ENCODE results near the gene ABCG2. TPM values are rescaled to one million over a fixed set of nuclear protein-coding genes. Genes with fewer than 3 reads are reported as not detected.

The ABCG2 gene
- 1.7 TPM for total RNA-seq
- long read RNA-seq, full-length matches to known transcripts = 2 of 4 reads
- long read RNA-seq, partial matches to known transcripts = 0 of 4 reads
- long read RNA-seq, other reads (novel, unspliced or antisense) = 2 of 4 reads

GRCh38 chr4:88158489-88159228 is at the start of gene ABCG2:
TSS of gene ABCG2 (minus strand) at chr4:88158639. CDS start at chr4:88139995, 18,644 bp downstream.
- DNase-seq (ENCODE audit: low spot score) = no peak

DNA sequence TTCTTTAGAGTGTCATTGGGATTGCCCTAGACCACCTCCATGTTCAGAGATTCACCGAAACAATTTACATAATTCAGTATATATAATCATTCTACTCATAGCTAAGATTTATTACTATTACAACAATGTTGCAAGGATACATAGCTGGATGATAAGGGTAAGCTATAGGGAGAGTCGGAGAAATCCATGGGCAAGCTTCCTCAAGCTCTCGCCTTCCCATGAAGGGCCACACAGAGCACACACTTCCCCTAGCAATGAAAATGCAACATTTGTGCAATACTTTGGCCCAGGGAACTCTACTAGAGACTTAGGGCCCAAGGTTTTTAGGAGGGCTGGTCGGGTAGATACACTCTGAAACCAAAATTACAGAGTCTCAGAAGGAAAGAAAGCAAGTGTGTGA is 49.7 kb upstream of the ABCG2 start:
- DNase-seq (ENCODE audit: low spot score) = no peak

DNA sequence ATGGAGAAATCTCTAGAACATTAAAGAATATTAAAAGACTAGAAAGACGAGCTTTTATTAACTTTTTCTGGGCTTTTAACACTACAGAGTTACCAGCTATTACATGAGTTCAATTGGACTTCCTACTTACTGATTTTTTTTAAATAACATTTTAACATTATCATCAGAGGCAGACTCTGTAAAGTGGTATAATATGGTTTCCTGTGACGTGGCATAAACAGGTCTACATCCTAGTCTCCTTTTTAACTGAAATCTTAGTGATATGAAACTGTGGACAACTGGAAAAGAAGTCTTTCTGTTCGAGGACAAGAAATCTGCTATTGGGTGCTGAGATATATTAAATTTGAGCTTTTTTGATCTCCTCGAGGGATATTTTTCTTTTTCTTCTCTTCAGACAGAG is 48.7 kb upstream of the ABCG2 start:
- DNase-seq (ENCODE audit: low spot score) = no peak

- DNase-seq (ENCODE audit: low spot score) = no peak
Measured at GRCh38 chr4:88204882-88205281, 46.4 kb upstream of the ABCG2 start.

DNA sequence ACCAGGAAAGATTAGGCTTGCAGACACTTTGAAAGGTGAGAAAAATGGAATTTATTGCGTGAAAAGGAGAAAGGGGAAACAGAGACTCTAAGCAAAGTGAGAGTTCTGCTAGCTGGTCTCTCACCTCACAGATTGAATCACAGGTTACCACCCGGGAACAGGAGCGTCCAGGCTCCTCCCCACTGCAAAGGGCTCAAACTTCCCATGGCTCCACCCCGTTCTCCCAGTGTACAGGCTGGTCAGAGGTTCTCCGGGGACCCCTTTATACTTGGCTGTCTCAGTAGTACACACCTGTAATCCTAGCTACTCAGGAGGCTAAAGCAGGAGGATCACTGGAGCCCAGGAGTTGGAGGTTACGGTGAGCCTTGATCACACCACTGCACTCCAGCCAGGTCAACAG is 44.0 kb upstream of the ABCG2 start:
- DNase-seq (ENCODE audit: low spot score) = no peak

DNA sequence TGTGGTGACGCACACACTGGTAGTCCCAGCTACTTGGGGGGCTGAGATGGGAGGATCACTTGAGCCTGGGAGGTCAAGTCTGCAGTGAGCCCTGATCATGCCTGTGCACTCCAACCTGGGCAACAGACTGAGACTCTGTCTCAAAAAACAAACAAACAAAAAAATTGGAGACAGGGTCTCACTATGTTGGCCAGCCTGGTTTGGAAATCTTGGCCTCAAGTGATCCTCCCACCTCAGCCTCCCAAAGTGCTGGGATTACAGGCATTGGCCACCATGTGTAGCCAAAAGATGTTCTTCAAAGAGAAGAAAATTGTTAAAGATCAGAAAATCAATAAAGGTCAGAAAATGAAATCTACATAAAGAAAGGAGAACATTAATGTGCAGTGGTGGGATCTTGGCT is 41.7 kb upstream of the ABCG2 start:
- DNase-seq (ENCODE audit: low spot score) = no peak

DNA sequence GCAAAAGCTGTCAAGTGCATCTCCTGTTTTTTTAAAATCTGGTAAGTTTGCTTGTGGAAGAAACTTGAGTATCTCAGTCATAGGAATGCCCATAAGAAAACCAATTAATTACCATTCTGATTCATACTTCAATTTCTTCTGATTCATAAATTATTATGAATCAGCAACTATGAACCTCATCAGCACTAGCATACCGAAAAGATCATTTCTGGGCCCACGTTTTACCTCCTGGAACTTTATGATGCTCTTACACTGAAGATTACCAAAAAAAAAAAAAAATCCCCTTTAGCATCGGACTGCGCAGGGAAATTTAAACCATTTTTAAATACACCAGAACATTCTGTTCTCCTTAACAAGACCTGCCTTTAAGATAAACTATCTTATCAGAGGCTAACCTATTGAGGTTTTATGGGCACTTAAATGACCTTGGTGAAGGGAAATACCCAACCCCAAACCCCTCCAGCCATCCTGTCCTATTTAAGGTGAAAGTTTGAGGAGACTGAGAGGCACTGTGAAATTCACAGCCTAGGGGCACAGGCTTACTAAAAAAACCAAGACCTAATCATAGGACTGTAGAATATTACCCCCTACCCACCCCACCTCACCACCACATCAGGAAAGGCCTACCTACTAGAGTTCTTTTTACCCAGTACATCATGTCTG is 38.2 kb upstream of the ABCG2 start:
- no peak for DNase-seq (ENCODE audit: low spot score)

DNA sequence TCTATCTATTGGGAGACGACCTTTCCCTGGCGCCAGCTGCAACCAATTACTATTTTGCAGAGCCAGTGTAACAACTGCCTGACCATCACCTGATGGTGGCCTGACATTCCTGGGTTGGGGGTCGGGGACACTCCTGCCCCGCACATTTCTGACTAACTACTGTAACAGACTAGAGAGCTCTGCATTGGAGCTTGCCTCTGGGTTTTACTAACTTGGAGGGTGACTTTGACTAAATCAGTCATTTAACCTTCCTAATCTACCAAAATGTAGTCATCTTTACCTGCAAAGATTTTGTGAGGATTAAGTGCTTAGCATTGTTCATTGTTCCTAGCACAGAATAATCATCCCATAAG is 37.5 kb upstream of the ABCG2 start:
- no peak for DNase-seq (ENCODE audit: low spot score)

GRCh38 chr4:88195328-88196012 is 37.0 kb upstream of the ABCG2 start:
- no peak for DNase-seq (ENCODE audit: low spot score)

GRCh38 chr4:88191404-88191803 is 33.0 kb upstream of the ABCG2 start:
- no peak for DNase-seq (ENCODE audit: low spot score)

GRCh38 chr4:88189881-88190585 is 31.6 kb upstream of the ABCG2 start:
- no peak for DNase-seq (ENCODE audit: low spot score)

DNA sequence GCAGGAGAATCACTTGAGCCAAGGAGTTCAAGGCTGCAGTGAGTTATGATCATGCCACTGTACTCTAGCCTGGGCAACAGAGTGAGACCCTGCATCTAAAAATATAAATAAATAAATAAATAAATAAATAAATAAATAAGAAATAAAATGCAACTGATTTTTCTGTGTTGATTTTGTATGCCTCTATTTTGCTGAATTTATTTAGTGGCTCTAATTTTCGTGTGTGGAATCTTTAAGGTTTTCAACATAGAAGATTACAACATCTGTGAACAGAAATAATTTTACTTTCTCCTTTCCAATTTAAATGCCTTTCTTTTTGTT is 30.9 kb upstream of the ABCG2 start:
- DNase-seq (ENCODE audit: low spot score) = no peak

DNA sequence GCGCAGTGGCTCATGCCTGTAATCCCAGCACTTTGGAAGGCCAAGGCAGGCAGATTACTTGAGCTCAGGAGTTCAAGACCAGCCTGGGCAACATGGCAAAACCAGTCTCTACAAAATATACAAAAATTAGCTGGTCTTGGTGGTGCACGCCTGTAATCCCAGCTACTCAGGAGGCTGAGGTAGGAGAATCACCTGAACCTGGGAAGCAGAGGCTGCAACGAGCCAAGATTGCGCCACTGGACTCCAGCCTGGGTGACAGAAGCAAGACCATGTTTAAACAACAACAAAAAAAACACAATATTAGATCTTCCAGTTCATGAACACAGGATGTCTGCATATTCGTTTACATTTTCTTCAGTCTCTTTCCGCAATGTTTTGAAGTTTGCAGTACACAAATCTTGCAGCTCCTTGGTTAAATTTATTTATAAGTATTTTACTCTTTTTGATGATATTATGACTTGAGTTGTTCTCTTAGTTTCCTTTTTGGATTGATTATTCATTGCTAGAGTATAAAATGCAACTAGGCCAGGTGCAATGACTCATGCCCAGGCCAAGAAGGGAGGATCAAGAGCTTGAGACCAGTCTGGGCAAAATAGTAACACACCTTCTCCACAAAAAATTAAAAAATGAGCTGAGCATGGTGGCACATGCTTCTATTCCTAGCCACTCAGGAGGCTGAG is 30.4 kb upstream of the ABCG2 start:
- no peak for DNase-seq (ENCODE audit: low spot score)

GRCh38 chr4:88187766-88188165 is 29.3 kb upstream of the ABCG2 start:
- DNase-seq (ENCODE audit: low spot score) = no peak

- DNase-seq (ENCODE audit: low spot score) = no peak
Measured at GRCh38 chr4:88185906-88186305, 27.5 kb upstream of the ABCG2 start.

GRCh38 chr4:88179261-88179660 is 20.8 kb upstream of the ABCG2 start:
- no peak for DNase-seq (ENCODE audit: low spot score)

- no peak for DNase-seq (ENCODE audit: low spot score)
Measured at GRCh38 chr4:88178626-88179231, 20.3 kb upstream of the ABCG2 start.

GRCh38 chr4:88177983-88178625 is 19.7 kb upstream of the ABCG2 start:
- no peak for DNase-seq (ENCODE audit: low spot score)

DNA sequence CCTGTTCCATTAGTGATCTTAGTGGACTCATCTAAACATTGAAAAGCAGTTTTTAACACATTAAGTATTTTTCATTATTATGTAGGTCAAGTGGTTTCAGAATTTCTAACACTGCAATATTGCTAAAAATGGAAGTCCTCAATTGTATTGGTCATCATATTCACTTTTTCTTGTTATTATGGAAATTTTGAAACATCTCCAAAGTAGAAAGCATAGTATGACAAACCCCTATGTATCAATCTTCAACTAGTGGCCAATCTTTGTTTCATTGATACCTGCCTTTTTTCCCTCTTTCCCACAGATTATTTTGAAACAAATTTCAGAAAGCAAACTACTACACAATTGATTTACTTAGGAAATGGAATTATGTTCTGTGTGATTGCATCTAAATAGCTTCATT is 14.5 kb upstream of the ABCG2 start:
- DNase-seq (ENCODE audit: low spot score) = no peak

DNA sequence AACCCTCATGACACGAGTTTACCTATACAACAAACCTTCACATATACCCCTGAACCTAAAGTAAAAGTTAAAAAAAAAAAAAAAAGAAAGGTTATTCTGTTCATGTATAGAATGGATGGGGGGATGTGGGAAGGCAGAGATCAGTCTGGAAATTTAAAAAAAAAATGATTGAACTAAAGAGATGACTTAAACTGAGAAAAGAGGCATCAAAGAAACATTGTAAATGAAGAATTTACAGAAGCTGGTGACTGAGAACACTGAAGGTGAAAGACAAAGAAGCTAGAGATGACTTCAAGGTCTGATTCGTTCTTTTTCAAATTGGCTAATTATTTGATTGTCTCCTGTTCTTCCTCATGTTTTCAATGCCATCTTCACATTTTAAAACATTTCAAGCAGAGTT is 12.8 kb upstream of the ABCG2 start:
- no peak for DNase-seq (ENCODE audit: low spot score)
